GM18907 (cell line): Measurements from ENCODE around the gene LTF.
"Not testable (repeated sequence)": the region's sequence is repeated elsewhere in the genome, so short reads cannot be mapped to it uniquely, and the experiment has no call there.

Experiments
- ATAC-seq: cut with Tn5 transposase; IDR thresholded peaks from one replicate; pipeline ENCODE4 v1.9.1; 2021; ENCODE audit warnings: mild to moderate bottlenecking, moderate library complexity; ENCODE audit not compliant: unreplicated experiment

The LTF gene

DNA sequence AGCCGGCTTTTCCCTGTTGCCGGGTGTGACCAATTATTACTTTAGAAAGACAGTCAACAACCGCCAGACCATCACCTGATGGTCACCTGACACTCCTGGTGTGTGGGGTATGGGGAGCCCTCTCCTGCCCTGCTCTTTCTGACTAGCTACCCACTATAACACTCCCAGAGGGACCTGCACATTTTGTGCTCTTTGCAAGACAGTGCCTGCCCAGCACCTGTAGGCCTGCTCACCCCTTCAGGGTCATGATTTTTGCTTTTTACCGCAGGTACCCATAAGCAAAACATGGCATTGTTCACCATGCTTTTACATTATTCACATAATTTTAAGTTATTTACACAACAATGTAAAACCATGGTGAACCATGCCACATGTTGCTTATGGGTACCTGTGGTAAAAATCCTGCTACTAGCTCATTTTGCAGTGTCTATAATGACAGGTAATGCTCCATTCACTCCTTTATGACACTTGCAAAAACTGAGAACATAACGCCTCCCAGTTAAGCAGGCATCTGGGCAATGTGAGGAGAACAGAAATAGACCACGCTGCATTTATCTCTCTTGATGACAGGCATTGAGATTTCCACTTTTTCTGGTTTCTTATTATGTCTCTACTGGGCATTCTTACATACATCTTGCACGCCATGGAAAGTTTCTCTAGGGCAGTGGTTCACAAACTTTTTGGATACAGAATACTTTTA, 47.7 kb downstream of the LTF start:
- ATAC-seq: no peak

DNA sequence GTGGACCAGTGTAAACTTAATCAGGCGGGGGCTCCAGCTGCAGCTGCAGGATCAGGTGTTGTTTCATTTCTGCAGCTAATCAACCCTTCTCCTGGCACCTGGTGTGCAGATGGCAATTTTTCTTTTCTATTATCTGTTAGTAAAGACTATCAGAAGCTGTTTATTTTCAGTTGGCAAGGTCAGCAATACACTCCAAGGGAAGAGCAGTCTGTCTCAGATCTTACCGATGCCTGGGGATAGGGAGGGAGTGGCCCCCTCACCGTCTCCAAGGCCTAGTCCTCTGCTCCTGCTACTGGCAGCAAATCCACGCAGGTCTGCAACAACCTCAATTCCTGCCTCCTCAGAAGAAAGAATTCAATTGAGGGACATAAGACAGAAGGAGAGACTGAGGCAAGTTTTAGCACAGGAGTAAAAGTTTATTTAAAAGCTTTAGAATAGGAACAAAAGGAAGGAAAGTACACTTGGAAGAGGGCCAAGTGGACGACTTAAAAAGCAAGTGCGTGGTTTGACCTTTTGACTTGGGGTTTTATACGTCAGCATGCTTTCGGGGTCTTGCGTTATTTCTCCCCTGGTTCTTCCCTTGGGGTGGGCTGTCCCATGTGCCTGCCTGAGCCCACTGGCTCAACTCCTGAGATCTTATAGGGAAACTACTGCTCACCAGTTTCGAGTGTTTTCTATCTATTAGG, 48.4 kb downstream of the LTF start:
- ATAC-seq: no peak

DNA sequence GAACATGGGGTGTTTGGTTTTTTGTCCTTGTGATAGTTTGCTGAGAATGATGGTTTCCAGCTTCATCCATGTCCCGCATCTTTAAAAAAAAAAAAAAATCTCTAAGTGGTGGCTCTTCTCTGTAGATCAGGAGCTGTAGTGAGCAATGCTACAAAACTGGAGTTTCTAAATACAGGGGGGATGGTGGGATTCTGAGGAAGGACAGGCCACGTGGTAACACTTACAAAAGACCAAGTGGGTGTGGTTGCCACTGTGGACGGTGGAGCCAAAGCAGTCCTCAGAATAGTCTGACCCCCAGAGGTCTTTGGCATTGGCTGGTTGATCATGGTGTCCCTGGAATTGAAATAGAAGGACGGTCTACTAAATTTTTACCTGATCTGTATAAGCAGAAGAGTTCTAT, 50.0 kb downstream of the LTF start:
- ATAC-seq: no peak

DNA sequence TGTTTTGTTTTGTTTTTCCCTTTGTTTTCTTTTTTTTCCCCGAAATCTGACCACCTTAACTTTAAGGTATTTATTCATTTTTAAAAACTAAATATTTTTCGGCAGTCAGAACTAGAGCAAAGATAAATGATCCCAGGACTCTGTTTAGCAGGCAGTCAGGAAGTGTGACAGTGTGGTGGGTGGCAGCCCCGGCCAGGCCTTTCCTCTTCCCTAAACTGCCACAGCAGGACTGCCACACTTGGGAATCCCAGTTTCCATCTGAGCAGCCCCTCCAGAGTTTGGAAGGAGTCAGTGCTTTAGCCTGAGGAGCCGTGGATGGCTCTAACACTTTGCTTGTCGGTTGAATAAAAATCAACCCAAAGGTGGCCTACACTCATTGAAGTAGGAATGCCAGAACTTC, 50.8 kb downstream of the LTF start:
- no peak for ATAC-seq

DNA sequence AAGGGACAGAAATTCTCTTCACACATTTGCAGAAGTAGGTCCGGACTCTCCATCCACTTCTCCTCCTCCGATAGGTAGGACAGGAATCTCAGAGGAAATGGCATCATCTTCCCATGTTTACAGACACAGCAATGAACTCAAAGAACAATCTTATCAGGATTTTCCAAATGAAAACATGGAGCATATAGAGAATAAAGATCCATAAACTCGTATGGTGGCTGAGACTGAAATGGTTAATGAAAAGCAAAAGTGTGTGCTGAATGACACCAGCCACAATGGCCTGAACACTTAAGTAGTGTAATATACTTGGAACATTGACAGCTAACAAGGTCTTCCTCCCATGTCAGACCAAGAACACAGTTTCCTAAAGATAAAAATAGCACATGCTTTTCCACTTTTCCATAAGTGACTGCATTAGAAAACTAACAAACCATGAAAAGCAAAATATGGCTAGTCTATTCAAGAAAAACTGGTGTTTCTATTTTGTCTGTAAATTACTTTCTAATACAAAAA, 51.9 kb downstream of the LTF start:
- no peak for ATAC-seq

DNA sequence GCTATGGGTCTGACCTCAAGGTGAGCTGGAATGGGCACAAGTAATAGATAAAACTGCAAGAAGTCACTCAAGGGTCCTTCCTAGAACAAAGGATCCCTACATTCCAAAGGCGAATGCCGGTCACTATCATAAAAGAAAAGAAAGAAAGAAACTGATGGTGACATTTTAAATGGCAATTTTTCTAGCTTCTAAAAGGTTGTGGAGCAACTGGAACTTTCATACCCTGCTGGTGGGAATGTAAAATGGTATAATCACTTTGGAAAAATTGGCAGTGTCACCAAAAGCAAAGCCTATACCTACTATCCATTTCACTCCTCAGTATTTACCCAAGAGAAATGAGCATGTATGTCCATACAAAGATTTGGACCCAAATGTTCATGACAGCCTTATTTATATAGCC, 53.4 kb downstream of the LTF start:
- ATAC-seq: no peak

DNA sequence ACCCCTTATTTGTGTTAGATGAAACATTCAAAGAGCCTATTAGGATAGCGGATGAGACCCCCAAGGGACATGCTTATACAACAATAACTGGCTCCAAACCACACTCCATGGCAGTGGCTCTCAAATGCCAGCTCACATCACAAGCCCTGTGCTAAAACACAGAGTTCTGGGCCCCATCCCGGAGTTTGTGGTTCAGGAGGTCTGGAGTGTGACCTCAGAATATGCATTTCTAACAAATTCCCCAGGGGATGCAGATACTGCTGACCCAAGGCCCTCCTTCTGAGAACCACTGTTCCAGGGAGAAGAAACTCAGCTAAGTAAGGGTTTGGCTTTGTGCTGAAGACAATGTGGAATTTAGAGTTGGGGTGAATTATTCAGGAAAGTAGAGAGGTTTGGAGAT, 54.0 kb downstream of the LTF start:
- no peak for ATAC-seq

DNA sequence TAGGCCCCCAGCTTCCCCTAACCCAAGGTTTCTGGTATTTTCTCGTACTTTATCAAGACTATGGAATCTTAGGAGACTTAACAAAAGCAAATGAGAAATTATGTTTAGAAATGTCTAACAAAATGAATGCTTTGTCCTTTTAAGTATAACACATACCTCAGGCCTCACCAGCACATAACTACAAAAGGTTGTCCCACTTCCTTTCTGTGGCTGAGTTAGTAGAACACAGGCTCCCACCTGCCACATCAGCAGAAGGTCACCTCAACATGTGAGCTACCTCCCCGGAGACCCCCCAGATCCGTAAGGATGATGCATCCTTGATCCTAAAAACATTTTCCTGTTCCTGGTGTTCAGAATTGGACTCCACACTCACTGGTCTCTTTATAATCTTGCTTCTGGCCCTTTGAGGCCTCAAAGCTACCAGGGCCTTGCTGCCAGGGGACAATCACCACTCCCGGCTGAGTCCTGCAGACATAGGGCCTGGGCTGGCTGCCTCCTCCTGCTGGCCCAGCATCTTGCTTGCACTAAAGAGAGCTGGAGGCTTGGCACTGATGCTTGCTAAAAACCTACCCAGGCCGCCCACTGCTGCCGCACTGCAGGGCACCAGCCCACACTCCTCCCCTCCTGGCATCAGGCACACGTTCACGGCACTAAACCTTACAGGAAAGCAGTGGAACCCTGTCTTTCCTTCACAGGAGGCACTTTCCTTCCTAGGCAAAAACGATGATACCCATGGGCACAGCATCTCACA, 54.8 kb downstream of the LTF start:
- ATAC-seq: no peak

DNA sequence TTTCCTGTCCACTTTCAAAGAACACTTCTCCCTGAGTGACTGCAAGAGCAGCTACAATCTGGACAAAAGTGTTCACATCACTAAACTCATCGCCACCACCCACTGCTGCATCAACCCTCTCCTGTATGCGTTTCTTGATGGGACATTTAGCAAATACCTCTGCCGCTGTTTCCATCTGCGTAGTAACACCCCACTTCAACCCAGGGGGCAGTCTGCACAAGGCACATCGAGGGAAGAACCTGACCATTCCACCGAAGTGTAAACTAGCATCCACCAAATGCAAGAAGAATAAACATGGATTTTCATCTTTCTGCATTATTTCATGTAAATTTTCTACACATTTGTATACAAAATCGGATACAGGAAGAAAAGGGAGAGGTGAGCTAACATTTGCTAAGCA, 55.9 kb downstream of the LTF start:
- ATAC-seq: no peak

DNA sequence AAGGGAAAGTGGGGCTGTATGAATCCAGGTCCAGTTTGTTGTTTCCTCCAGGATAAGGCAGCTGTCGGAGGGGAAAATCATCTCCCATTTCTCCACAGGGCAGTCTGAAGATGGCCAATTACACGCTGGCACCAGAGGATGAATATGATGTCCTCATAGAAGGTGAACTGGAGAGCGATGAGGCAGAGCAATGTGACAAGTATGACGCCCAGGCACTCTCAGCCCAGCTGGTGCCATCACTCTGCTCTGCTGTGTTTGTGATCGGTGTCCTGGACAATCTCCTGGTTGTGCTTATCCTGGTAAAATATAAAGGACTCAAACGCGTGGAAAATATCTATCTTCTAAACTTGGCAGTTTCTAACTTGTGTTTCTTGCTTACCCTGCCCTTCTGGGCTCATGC, 56.7 kb downstream of the LTF start:
- ATAC-seq: no peak

DNA sequence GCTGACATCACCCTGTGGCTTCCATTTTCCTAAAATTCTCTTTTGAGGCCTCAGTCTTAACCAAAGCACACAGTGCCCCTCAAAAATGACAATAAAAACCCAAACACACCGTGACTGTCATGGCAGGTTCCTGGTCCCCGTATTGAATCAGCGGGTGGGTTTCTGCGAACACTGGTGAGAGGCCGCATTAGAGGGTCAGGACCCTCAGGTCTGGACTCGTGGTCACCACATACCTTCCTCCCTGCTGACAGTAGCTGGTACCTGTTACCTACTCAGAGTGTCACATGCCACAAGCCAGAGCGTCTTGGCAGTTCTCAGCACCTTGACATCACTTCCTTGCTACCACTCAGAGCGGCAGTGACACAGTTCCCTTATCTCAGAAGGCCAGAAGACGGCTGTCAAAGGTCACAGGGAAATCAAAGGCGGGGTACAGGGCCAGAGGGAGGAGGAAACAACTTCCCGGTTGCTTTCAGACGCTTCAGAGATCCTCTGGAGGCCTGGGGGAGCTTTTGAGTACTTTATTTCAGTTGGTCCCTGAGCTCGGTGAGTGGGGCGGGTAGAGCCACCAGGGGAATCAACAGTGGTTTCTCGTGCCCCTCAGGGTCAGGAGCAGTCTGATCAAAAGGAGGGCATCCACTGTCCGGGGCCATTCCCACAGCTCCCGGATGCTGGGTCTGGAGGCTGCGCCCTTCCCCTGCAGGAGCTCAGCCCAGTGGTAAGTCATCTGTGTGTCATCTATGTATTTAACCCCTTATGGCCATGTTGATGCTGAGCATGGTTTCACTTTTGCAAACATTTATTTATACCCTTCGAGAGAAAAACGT, 57.7 kb downstream of the LTF start, which contains the start of the genes CCR5AS and CCRL2:
TSS of gene CCR5AS (minus strand) at position 279 of the 824 bp plus-strand sequence.
TSS of gene CCRL2 (plus strand) at position 472 of the 824 bp plus-strand sequence. CDS start 821 bp downstream, outside the sequence.
- no peak for ATAC-seq

DNA sequence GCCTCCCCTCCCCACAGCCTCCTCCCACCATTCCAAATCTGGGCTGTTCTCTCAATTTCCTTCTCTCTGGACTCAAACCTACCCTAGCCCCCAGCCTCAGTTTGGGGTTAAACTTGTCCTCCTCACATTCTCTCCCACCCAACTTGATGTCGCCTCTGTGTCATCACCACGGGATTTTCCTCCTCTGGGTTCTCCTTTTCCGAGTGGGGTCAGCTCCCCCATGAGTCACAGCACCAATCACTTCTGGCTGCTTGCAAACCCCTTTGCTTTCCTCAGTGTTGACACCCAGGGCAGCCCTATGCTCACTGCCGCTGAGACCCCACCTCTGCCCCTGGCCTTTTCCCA, 58.3 kb downstream of the LTF start:
- no peak for ATAC-seq

DNA sequence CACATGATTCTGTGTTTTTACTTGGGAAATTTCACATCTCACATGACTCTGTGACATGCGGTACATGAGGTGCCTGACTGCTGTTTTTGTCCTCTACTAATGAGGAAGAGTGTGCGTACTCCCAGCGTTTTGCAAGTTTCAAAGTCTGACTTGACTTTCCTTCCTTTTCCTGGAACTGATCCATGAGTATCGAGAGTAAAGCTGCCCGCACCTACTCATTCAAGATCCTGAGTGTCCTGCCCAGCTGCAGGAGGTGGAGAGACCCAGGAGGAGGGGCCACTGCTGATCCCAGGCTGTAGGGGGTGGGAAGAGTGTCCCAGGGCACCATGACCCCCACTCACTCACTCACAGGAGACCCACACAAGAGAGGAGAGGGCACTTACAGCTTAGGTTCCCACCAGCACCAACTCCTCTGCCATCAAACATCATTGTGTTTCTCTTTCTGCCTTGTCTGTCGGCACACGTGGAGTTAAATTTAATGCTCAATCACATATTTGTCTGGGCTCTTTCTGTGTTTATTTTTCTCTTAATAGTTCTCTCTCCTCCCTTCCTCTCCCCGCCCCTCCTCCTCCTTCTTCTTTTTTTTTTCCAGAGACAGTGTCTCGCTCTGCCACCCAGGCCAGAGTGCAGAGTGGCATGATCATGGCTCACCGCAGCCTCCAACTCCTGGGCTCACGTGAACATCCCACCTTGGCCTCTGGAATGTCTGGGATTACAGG, 59.2 kb downstream of the LTF start:
- no peak for ATAC-seq

DNA sequence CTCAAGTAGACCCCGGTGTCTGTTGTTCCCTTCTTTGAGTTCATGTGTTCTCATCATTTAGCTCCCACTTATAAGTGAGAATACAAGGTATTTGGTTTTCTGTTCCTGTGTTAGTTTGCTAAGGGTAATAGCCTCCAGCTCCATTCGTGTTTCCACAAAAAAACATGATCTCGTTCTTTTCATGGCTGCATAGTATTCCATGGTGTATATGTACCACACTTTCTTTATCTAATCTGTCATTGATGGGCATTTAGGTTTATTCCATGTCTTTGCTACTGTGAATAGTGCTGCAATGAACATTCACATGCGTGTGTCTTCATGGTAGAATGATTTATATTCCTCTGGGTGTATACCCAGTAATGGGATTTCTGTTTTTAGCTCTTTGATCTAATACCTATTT, 61.8 kb downstream of the LTF start:
- ATAC-seq: not testable (repeated sequence)

DNA sequence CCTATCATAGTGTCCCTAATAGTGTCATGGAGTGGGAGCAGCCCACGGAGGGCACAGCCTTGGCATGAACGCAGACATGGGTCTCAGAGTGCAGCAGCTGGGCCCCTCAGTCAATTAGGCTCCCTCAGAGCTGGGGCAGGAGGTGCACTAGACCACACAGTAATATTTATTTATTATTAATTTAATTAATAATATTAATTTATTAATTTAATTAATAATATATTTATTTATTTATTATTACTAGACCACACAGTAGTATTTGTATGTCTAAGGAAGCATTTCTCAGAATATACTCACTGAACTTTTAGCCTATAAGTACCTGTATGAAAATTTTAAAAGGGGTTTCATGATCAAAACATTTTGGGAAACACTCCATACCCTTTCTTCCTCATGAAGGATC, 63.1 kb downstream of the LTF start:
- no peak for ATAC-seq

DNA sequence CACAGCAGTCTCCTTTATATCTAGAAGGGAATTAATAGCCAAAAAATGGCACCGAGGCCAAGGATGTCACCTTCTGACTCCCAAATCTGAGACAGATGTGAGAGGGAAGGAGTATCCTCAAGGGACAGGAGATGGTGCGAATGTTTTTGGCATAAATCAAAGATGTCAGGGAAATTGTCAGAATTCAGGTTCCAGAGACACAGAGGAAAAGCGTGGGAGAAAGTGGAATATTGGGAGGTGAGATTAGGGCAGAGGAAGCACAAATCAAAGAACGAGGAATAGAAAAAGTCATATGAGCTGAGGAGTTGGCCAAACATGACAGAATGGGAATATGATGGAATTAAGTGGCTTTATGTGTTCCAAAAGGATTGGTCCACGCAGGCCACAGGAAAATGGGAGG, 63.9 kb downstream of the LTF start:
- ATAC-seq: no peak

DNA sequence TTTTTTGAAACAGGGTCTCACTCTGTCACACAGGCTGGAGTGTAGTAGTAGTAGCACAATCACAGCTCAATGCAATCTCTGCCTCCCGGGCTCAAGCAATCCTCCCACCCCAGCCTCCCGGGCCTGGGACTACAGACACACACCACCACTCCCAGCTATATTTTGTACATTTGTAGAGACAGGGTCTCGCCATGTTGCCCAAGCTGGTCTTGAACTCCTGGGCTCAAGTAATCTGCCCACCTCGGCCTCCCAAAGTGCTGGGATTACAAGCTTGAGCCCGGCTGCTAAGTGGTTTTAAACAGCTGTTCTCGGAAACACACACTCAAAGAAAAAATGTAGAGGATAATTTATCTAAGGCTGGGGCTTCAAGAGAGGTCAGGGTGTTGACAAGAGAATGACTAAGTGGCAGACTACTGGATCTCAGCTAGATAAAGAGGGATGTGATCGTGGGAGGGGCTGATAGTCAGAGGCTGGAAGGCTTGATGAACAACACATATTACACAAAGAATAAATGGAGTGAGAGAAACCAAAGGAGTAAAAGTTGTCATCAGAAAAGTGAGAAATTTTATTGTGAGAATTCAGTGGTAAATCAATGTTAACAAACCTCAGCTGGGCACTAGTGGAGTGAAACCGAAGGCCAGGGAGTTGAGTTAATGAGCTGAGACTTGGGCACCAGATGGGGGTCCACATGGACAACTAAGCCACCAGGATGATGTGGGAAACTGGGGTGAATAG, 64.5 kb downstream of the LTF start:
- no peak for ATAC-seq

DNA sequence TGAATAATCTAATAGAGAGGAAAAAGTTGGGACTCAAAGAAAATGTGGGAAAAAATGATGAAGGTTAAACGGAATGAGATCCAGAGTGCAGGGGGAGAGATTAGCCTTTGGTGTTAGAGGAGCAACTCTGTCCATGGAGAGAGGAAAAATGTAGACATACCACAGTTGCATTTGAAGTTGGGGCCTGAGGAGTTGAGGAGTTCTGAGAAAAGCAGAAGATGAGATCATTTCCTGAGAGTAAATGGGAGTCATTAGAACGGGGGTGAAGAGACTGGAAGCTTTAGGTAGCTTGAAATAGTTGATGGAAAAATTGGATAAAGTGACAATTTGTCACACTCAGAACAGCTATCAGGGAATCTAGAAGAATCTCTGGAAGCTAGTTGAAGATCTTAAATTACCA, 65.1 kb downstream of the LTF start:
- no peak for ATAC-seq

DNA sequence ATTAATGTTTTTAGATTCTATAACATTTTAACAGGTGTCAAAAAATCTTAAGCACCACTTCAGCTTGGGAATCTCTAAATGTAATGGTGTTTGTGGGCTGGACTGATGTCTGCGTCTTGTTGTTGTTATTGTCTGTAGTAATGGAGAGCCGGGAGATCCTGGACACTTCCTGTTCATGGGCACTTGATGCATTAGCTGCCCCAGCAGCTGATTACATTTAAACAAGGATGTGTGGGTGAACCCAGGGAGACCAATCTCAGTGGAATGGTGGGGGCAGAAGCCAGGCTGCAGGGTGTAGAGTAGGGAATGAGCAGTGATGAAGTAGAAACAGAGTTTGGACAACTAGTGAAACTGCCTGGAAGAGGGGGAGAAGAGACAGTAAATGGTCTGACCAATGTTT, 65.6 kb downstream of the LTF start:
- no peak for ATAC-seq
